IMR-90 (cell line): ENCODE data around the gene MLLT3.

ENCODE experiments used
- CTCF ChIP-seq: conservative IDR thresholded peaks from 2 replicates; pipeline ENCODE4 v1.5.1; 2012; ENCODE audit warnings: mild to moderate bottlenecking, low read depth, low read length, improper control_type of control experiment
- ELK1 ChIP-seq: fragments of 150-350 bp; IDR thresholded peaks from 2 replicates; pipeline ENCODE4 v1.6.1; 2016; ENCODE audit warnings: low read depth, mild to moderate bottlenecking, low read length, moderate library complexity, borderline replicate concordance
- MAZ ChIP-seq: IDR thresholded peaks from 2 replicates; pipeline ENCODE4 v1.6.1; 2012; ENCODE audit warnings: low read depth, mild to moderate bottlenecking, low read length, improper control_type of control experiment, moderate library complexity, borderline replicate concordance
- POLR2A ChIP-seq: IDR thresholded peaks from 2 replicates; pipeline ENCODE4 v1.6.1; 2012; ENCODE audit warnings: mild to moderate bottlenecking, low read depth, low read length

GRCh38 chr9:20398536-20399338 lies 223.6 kb downstream of the MLLT3 start:
- TF ChIP-seq POLR2A (no peak), ELK1 (no peak), CTCF (no peak), MAZ (no peak)
